Stimulated activated CD8-positive, alpha-beta memory T cell treated with anti-CD3 and anti-CD28 coated beads, Interleukin-4, amount 100 ng/mL, for 24 hours (primary cell): ENCODE results near the gene GIMAP7.
"Not testable (repeated sequence)": the region's sequence is repeated elsewhere in the genome, so short reads cannot be mapped to it uniquely, and the experiment has no call there.

Source experiments
- DNase-seq: peaks from one replicate; pipeline ENCODE4 v3.0.0-alpha.2; 2020; ENCODE audit warnings: low read depth

Gene GIMAP7

GRCh38 chr7:150513758-150514157 is 914 bp upstream of the GIMAP7 start:
- DNase-seq, result no peak

GRCh38 chr7:150515248-150516147 is 826 bp downstream of the GIMAP7 start:
- DNase-seq, result no peak

- DNase-seq, result no peak
These were observed 2.5 kb downstream of the GIMAP7 start for GRCh38 chr7:150516956-150517745.

GRCh38 chr7:150519310-150519709 is 4.6 kb downstream of the GIMAP7 start:
- no peak for DNase-seq

GRCh38 chr7:150520145-150520544 is 5.5 kb downstream of the GIMAP7 start:
- no peak for DNase-seq

GRCh38 chr7:150522931-150523330 is 8.3 kb downstream of the GIMAP7 start:
- DNase-seq, result not testable (repeated sequence)

GRCh38 chr7:150524018-150524417 is 9.3 kb downstream of the GIMAP7 start:
- no peak for DNase-seq

GRCh38 chr7:150531704-150532103 is 17.0 kb downstream of the GIMAP7 start:
- no peak for DNase-seq

- no peak for DNase-seq
These were observed 23.6 kb downstream of the GIMAP7 start for GRCh38 chr7:150538259-150538658.

- DNase-seq, result no peak
These were observed 38.5 kb downstream of the GIMAP7 start for GRCh38 chr7:150553163-150553562.

- DNase-seq, result no peak
These were observed 42.0 kb downstream of the GIMAP7 start for GRCh38 chr7:150556521-150557138.

GRCh38 chr7:150560486-150560885 is 45.8 kb downstream of the GIMAP7 start:
- no peak for DNase-seq

GRCh38 chr7:150562919-150563318 is 48.2 kb downstream of the GIMAP7 start:
- no peak for DNase-seq

- DNase-seq, result no peak
These were observed 49.3 kb downstream of the GIMAP7 start for GRCh38 chr7:150564006-150564405.

GRCh38 chr7:150564566-150564965 is 49.9 kb downstream of the GIMAP7 start:
- no peak for DNase-seq

GRCh38 chr7:150565239-150565638 is 50.6 kb downstream of the GIMAP7 start:
- DNase-seq, result no peak

GRCh38 chr7:150566123-150566522 is 51.5 kb downstream of the GIMAP7 start:
- DNase-seq, result no peak

GRCh38 chr7:150566572-150566971 is 51.9 kb downstream of the GIMAP7 start:
- DNase-seq, result no peak

GRCh38 chr7:150567169-150567568 is 52.5 kb downstream of the GIMAP7 start, which contains the start of gene GIMAP4:
Gene GIMAP4 (plus strand): TSS chr7:150567390. CDS start chr7:150569902, 2,512 bp downstream.
- DNase-seq, result no peak

- DNase-seq, result no peak
These were observed 53.2 kb downstream of the GIMAP7 start for GRCh38 chr7:150567871-150568301.

GRCh38 chr7:150568714-150569113 is 54.0 kb downstream of the GIMAP7 start:
- no peak for DNase-seq

GRCh38 chr7:150569245-150569955 is 54.7 kb downstream of the GIMAP7 start:
- DNase-seq, result no peak
